ENCODE results near the gene PPP1R2.
"Not testable (repeated sequence)": the region's sequence is repeated elsewhere in the genome, so short reads cannot be mapped to it uniquely, and the experiment has no call there.

DNA sequence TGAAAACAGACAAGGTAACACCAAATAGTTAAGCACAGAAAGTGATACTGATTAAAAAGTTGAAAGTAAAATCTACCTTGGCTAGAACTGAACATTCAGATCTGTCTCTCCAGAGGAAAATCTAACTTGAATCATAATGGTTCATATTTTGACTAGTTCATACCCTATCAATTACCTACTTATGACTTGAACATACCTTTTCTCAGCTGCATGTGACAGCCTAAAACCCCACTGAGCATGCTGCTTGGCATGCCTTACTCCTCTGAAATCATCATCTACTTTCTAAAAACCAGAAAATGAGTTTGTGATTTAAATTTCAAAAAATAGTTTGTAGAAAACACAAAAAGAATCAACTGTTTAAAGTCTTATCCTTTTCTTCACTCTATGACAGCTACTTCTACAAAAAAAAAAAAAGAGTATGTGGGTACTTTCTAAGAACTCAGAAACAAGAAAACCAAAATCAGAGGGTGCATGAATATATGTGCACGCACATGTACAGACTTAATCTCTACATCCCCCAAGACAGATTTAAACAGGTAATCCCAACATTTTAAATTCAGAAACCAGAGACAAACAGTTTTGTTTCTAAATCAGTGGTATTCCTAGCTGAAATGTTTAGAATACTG lies 28.4 kb downstream of the PPP1R2 start:
- TF ChIP-seq, protein P1, sequence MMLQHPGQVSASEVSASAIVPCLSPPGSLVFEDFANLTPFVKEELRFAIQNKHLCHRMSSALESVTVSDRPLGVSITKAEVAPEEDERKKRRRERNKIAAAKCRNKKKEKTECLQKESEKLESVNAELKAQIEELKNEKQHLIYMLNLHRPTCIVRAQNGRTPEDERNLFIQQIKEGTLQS (CRISPR knock-in tag; IDR thresholded peaks at IDR 0.05) = not testable (repeated sequence)
- not testable (repeated sequence) for TF ChIP-seq EP300 (IDR thresholded peaks at IDR 0.05; ENCODE audit: low read depth in 2 of 2, low read length in 2 of 2); EP300 (CRISPR knock-in tag; IDR thresholded peaks at IDR 0.05; ENCODE audit: borderline replicate concordance); ATF1 (CRISPR knock-in tag; IDR thresholded peaks at IDR 0.05)
